Neural crest cell (in vitro differentiated cells): ENCODE measurements around the gene FOXR1. TPM values are rescaled to one million over a fixed set of nuclear protein-coding genes. Genes with fewer than 3 reads are reported as not detected.

Source experiments
- DNase-seq: peaks from one replicate; pipeline ENCODE4 v3.0.0; 2021; ENCODE audit warnings: low read depth, mixed read lengths, low spot score
- H3K27ac Mint-ChIP-seq: one replicate; pipeline ENCODE4 v1.8.0; 2021; ENCODE audit warnings: mild to moderate bottlenecking, mixed read lengths; ENCODE audit not compliant: unreplicated experiment
- H3K27me3 Mint-ChIP-seq: 2 replicates; pipeline ENCODE4 v1.8.0; 2021; ENCODE audit warnings: low read depth, mild to moderate bottlenecking, mixed read lengths
- H3K36me3 Mint-ChIP-seq: 2 replicates; pipeline ENCODE4 v1.8.0; 2021; ENCODE audit warnings: low read depth, mild to moderate bottlenecking, mixed read lengths
- H3K4me1 Mint-ChIP-seq: 2 replicates; pipeline ENCODE4 v1.8.0; 2021; ENCODE audit warnings: mixed read lengths
- H3K4me3 Mint-ChIP-seq: one replicate; pipeline ENCODE4 v1.8.0; 2021; ENCODE audit warnings: mild to moderate bottlenecking, mixed read lengths
- H3K9me3 Mint-ChIP-seq: 2 replicates; pipeline ENCODE4 v1.8.0; 2021; ENCODE audit warnings: mixed read lengths
- CTCF ChIP-seq: fragments of 200-600 bp; sonication (generic); conservative IDR thresholded peaks from 2 replicates; pipeline ENCODE4 v1.5.0; 2021; ENCODE audit warnings: antibody characterized with exemption, mild to moderate bottlenecking
- total RNA-seq: library from RNA; stranded (reverse); gene quantifications from 2 replicates; pipeline ENCODE4 v1.2.1, GENCODE V29; 2021

Gene FOXR1
- total RNA-seq, 1 donor from 2014 or later = not detected

GRCh38 chr11:119026970-119027369, 55.4 kb downstream of the FOXR1 start:
- DNase-seq = no peak
- H3K27me3 Mint-ChIP-seq = peaks cover 3% of the 10 kb centered on the region
- peaks cover 23% of the 10 kb centered on the region for H3K4me1 Mint-ChIP-seq
- H3K4me3 Mint-ChIP-seq = peak overlapping the region; percentile 57
- no peaks in the 10 kb centered on the region for H3K9me3 Mint-ChIP-seq
- TF ChIP-seq CTCF = no peak
- H3K27ac Mint-ChIP-seq = no peak overlapping the region
- peaks cover 3% of the 10 kb centered on the region for H3K36me3 Mint-ChIP-seq

- Mint-ChIP-seq H3K36me3 (peaks cover 3% of the 10 kb centered on the region), H3K4me1 (peaks cover 23% of the 10 kb centered on the region), H3K9me3 (no peaks in the 10 kb centered on the region), H3K27me3 (peaks cover 3% of the 10 kb centered on the region), H3K27ac (no peak overlapping the region), H3K4me3 (peak overlapping the region; percentile 57)
- no peak for DNase-seq
- no peak for TF ChIP-seq CTCF
These were observed 56.2 kb downstream of the FOXR1 start for GRCh38 chr11:119027561-119028345.

- Mint-ChIP-seq H3K27ac (no peak overlapping the region), H3K27me3 (peaks cover 3% of the 10 kb centered on the region), H3K4me3 (peak overlapping the region; percentile 94), H3K36me3 (peaks cover 3% of the 10 kb centered on the region), H3K9me3 (no peaks in the 10 kb centered on the region), H3K4me1 (peaks cover 23% of the 10 kb centered on the region)
- DNase-seq = no peak
- TF ChIP-seq CTCF = no peak
These were observed 56.9 kb downstream of the FOXR1 start for GRCh38 chr11:119028346-119029068.

- DNase-seq = no peak
- no peaks in the 10 kb centered on the region for H3K9me3 Mint-ChIP-seq
- peaks cover 23% of the 10 kb centered on the region for H3K4me1 Mint-ChIP-seq
- peaks cover 3% of the 10 kb centered on the region for H3K36me3 Mint-ChIP-seq
- peak overlapping the region; percentile 94 for H3K4me3 Mint-ChIP-seq
- peaks cover 3% of the 10 kb centered on the region for H3K27me3 Mint-ChIP-seq
- TF ChIP-seq CTCF = no peak
- no peak overlapping the region for H3K27ac Mint-ChIP-seq
These were observed 57.4 kb downstream of the FOXR1 start for GRCh38 chr11:119029069-119029339.

GRCh38 chr11:119029340-119030028, 57.9 kb downstream of the FOXR1 start:
- Mint-ChIP-seq H3K4me1 (peaks cover 23% of the 10 kb centered on the region), H3K27ac (no peak overlapping the region), H3K9me3 (no peaks in the 10 kb centered on the region), H3K36me3 (peaks cover 3% of the 10 kb centered on the region), H3K27me3 (peaks cover 3% of the 10 kb centered on the region), H3K4me3 (peak overlapping the region; percentile 94)
- no peak for TF ChIP-seq CTCF
- no peak for DNase-seq
